Measurements from ENCODE around the gene GSG1. TPM values are rescaled to one million over a fixed set of nuclear protein-coding genes. Genes with fewer than 3 reads are reported as not detected.

The GSG1 gene
- total and polyA plus RNA-seq, 2 donors = 0.05 to 0.14 TPM

- DNase-seq (ENCODE audit: low read depth in 6 of 9, low spot score in 9 of 9) = peak in 1 of 9 donors; percentile 10
- Histone ChIP-seq H3K36me3 (ENCODE audit: control insufficient read depth in 2 of 2, insufficient read depth in 2 of 2, low read length in 1 of 2) (no peaks in the 10 kb centered on the region), H3K27ac (ENCODE audit: low read depth in 1 of 2, low read length in 1 of 2) (peak overlapping the region; percentile 74 to 80), H3K4me1 (ENCODE audit: control insufficient read depth in 2 of 2, insufficient read depth in 2 of 2, low read length in 2 of 2) (peaks cover 18 to 35% of the 10 kb centered on the region in 2 donors), H3K27me3 (ENCODE audit: control insufficient read depth in 2 of 2, insufficient read depth in 1 of 2, low read length in 1 of 2) (no peaks in the 10 kb centered on the region), H3K4me3 (ENCODE audit: low read length in 2 of 2) (no peak overlapping the region), H3K9me3 (ENCODE audit: control insufficient read depth in 2 of 2, insufficient read depth in 1 of 2, low read length in 1 of 2) (no peaks in the 10 kb centered on the region)
- 46% methylated on average over 8 of the region's 8 CpGs for WGBS
Observed at GRCh38 chr12:13099066-13099843, 4.2 kb downstream of the GSG1 start.

- Histone ChIP-seq H3K27me3 (ENCODE audit: control insufficient read depth in 2 of 2, insufficient read depth in 1 of 2, low read length in 1 of 2) (no peaks in the 10 kb centered on the region), H3K27ac (ENCODE audit: low read depth in 1 of 2, low read length in 1 of 2) (peak overlapping the region; percentile 10 to 45), H3K4me3 (ENCODE audit: low read length in 2 of 2) (peak overlapping the region in 1 of 2 donors; percentile 4), H3K9me3 (ENCODE audit: control insufficient read depth in 2 of 2, insufficient read depth in 1 of 2, low read length in 1 of 2) (no peaks in the 10 kb centered on the region), H3K4me1 (ENCODE audit: control insufficient read depth in 2 of 2, insufficient read depth in 2 of 2, low read length in 2 of 2) (peaks cover 18 to 35% of the 10 kb centered on the region in 2 donors), H3K36me3 (ENCODE audit: control insufficient read depth in 2 of 2, insufficient read depth in 2 of 2, low read length in 1 of 2) (no peaks in the 10 kb centered on the region)
- WGBS = 64% methylated on average over 9 of the region's 9 CpGs
- no peak for DNase-seq (ENCODE audit: low read depth in 6 of 9, low spot score in 9 of 9)
Observed at GRCh38 chr12:13097491-13098011, 5.9 kb downstream of the GSG1 start.

- H3K36me3 ChIP-seq (ENCODE audit: control insufficient read depth in 2 of 2, insufficient read depth in 2 of 2, low read length in 1 of 2) = no peaks in the 10 kb centered on the region
- no peak overlapping the region for H3K27ac ChIP-seq (ENCODE audit: low read depth in 1 of 2, low read length in 1 of 2)
- 94% methylated on average over 8 of the region's 8 CpGs for WGBS
- no peak for DNase-seq (ENCODE audit: low read depth in 6 of 9, low spot score in 9 of 9)
- no peak overlapping the region for H3K4me3 ChIP-seq (ENCODE audit: low read length in 2 of 2)
- no peaks in the 10 kb centered on the region for H3K9me3 ChIP-seq (ENCODE audit: control insufficient read depth in 2 of 2, insufficient read depth in 1 of 2, low read length in 1 of 2)
- peaks cover 8 to 22% of the 10 kb centered on the region in 2 donors for H3K4me1 ChIP-seq (ENCODE audit: control insufficient read depth in 2 of 2, insufficient read depth in 2 of 2, low read length in 2 of 2)
- H3K27me3 ChIP-seq (ENCODE audit: control insufficient read depth in 2 of 2, insufficient read depth in 1 of 2, low read length in 1 of 2) = no peaks in the 10 kb centered on the region
Observed at GRCh38 chr12:13095266-13095995, 8.0 kb downstream of the GSG1 start.

DNA sequence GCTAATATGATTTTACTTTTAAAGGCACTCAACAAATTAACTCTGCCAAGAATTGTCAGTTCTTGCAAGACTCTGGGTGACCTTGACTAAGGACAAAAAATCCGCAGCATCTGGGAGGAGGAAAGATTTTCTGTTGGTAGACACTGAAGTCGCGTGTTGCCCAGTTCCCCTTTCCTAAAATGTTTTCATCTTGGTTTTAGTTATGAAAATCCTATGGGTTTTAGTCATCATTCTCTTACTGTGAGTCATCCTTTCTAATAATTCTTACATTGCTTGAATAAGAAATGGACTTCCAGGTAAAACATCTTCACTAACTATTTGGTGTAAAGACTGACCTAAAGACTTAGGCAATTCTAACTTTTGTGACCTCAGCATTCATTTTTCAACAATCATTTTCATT, 9.1 kb downstream of the GSG1 start:
- no peak overlapping the region for H3K4me3 ChIP-seq (ENCODE audit: low read length in 2 of 2)
- DNase-seq (ENCODE audit: low read depth in 6 of 9, low spot score in 9 of 9) = no peak
- H3K27me3 ChIP-seq (ENCODE audit: control insufficient read depth in 2 of 2, insufficient read depth in 1 of 2, low read length in 1 of 2) = no peaks in the 10 kb centered on the region
- 85% methylated on average over 3 of the region's 3 CpGs for WGBS
- H3K36me3 ChIP-seq (ENCODE audit: control insufficient read depth in 2 of 2, insufficient read depth in 2 of 2, low read length in 1 of 2) = no peaks in the 10 kb centered on the region
- H3K9me3 ChIP-seq (ENCODE audit: control insufficient read depth in 2 of 2, insufficient read depth in 1 of 2, low read length in 1 of 2) = no peaks in the 10 kb centered on the region
- H3K27ac ChIP-seq (ENCODE audit: low read depth in 1 of 2, low read length in 1 of 2) = no peak overlapping the region
- peaks cover 8 to 13% of the 10 kb centered on the region in 2 donors for H3K4me1 ChIP-seq (ENCODE audit: control insufficient read depth in 2 of 2, insufficient read depth in 2 of 2, low read length in 2 of 2)

DNA sequence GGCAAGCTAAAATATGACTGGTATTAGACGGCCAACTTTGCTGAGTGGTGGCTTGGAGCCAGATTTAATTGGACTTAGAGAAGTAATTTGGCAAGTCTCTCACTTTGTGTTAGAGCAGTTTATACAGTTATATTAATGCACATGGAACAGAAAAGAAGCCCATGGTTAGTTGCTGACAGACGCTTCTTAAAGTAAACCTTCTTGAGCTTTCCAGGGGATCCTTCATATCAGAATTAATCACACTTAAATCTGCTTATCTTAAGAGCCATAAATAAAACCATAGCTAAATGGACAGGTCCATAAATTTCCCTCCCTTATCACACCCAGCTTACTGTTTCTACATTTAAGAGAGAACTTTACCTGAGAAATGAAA, 9.6 kb downstream of the GSG1 start:
- WGBS = 94% methylated on average over 2 of the region's 2 CpGs
- H3K4me1 ChIP-seq (ENCODE audit: control insufficient read depth in 2 of 2, insufficient read depth in 2 of 2, low read length in 2 of 2) = peaks cover 8% of the 10 kb centered on the region in 2 donors

DNA sequence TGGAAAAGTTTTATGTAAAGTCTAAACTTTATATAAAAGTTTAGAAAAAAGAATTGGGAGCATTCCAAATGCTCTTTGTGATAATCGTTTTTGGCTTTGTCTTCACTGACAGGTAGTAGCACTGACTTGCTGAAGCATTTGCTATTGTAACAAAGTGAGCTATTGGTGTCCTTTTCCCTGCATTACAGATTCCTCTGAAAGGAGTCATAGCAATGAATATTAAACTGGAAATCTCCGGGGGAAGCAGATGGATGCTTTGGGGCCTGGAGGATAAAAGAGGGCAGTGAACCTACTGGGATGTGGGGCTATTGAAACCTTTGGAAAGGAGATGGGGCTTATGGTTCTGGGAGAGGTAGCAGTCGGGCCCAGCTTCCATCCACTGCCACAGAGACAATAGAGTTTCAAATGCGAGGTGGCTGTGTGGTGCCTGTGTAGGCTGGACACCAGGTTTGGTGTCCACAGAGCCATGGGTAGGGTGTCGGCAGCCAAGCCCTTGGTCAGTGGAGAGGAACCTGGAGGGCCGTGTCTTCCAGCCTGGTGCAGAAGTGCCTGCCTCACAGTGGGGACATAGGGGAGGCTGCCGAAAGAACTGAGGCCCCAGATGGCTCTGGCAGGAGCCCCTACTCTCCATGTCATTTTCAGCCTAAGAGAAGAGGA, 10.1 kb downstream of the GSG1 start:
- H3K27me3 ChIP-seq (ENCODE audit: control insufficient read depth in 2 of 2, insufficient read depth in 1 of 2, low read length in 1 of 2) = no peaks in the 10 kb centered on the region
- DNase-seq (ENCODE audit: low read depth in 6 of 9, low spot score in 9 of 9) = no peak
- H3K4me3 ChIP-seq (ENCODE audit: low read length in 2 of 2) = no peak overlapping the region
- peak overlapping the region in 1 of 2 donors; percentile 11 for H3K27ac ChIP-seq (ENCODE audit: low read depth in 1 of 2, low read length in 1 of 2)
- WGBS = 96% methylated on average over 7 of the region's 7 CpGs
- H3K4me1 ChIP-seq (ENCODE audit: control insufficient read depth in 2 of 2, insufficient read depth in 2 of 2, low read length in 2 of 2) = peaks cover 3 to 5% of the 10 kb centered on the region in 2 donors
- no peaks in the 10 kb centered on the region for H3K36me3 ChIP-seq (ENCODE audit: control insufficient read depth in 2 of 2, insufficient read depth in 2 of 2, low read length in 1 of 2)
- no peaks in the 10 kb centered on the region for H3K9me3 ChIP-seq (ENCODE audit: control insufficient read depth in 2 of 2, insufficient read depth in 1 of 2, low read length in 1 of 2)

More for the DNA sequence above, 9.6 kb downstream of the GSG1 start:
- no peaks in the 10 kb centered on the region for H3K9me3 ChIP-seq (ENCODE audit: control insufficient read depth in 2 of 2, insufficient read depth in 1 of 2, low read length in 1 of 2)
- no peak for DNase-seq (ENCODE audit: low read depth in 6 of 9, low spot score in 9 of 9)
- H3K4me3 ChIP-seq (ENCODE audit: low read length in 2 of 2) = no peak overlapping the region
- no peaks in the 10 kb centered on the region for H3K36me3 ChIP-seq (ENCODE audit: control insufficient read depth in 2 of 2, insufficient read depth in 2 of 2, low read length in 1 of 2)
- H3K27ac ChIP-seq (ENCODE audit: low read depth in 1 of 2, low read length in 1 of 2) = no peak overlapping the region
- no peaks in the 10 kb centered on the region for H3K27me3 ChIP-seq (ENCODE audit: control insufficient read depth in 2 of 2, insufficient read depth in 1 of 2, low read length in 1 of 2)

GRCh38 chr12:13091832-13092231, 11.6 kb downstream of the GSG1 start:
- Histone ChIP-seq H3K36me3 (ENCODE audit: control insufficient read depth in 2 of 2, insufficient read depth in 2 of 2, low read length in 1 of 2) (no peaks in the 10 kb centered on the region), H3K9me3 (ENCODE audit: control insufficient read depth in 2 of 2, insufficient read depth in 1 of 2, low read length in 1 of 2) (no peaks in the 10 kb centered on the region), H3K4me1 (ENCODE audit: control insufficient read depth in 2 of 2, insufficient read depth in 2 of 2, low read length in 2 of 2) (no peaks in the 10 kb centered on the region), H3K27me3 (ENCODE audit: control insufficient read depth in 2 of 2, insufficient read depth in 1 of 2, low read length in 1 of 2) (no peaks in the 10 kb centered on the region), H3K4me3 (ENCODE audit: low read length in 2 of 2) (no peak overlapping the region), H3K27ac (ENCODE audit: low read depth in 1 of 2, low read length in 1 of 2) (no peak overlapping the region)
- 98% methylated on average over 6 of the region's 6 CpGs for WGBS
- no peak for DNase-seq (ENCODE audit: low read depth in 6 of 9, low spot score in 9 of 9)

GRCh38 chr12:13090054-13090453, 13.4 kb downstream of the GSG1 start:
- H3K27ac ChIP-seq (ENCODE audit: low read depth in 1 of 2, low read length in 1 of 2) = no peak overlapping the region
- no peaks in the 10 kb centered on the region for H3K36me3 ChIP-seq (ENCODE audit: control insufficient read depth in 2 of 2, insufficient read depth in 2 of 2, low read length in 1 of 2)
- H3K27me3 ChIP-seq (ENCODE audit: control insufficient read depth in 2 of 2, insufficient read depth in 1 of 2, low read length in 1 of 2) = no peaks in the 10 kb centered on the region
- DNase-seq (ENCODE audit: low read depth in 6 of 9, low spot score in 9 of 9) = no peak
- H3K4me1 ChIP-seq (ENCODE audit: control insufficient read depth in 2 of 2, insufficient read depth in 2 of 2, low read length in 2 of 2) = no peaks in the 10 kb centered on the region
- H3K9me3 ChIP-seq (ENCODE audit: control insufficient read depth in 2 of 2, insufficient read depth in 1 of 2, low read length in 1 of 2) = no peaks in the 10 kb centered on the region
- 95% methylated on average over 4 of the region's 4 CpGs for WGBS
- H3K4me3 ChIP-seq (ENCODE audit: low read length in 2 of 2) = no peak overlapping the region

- WGBS = 98% methylated on average over 4 of the region's 4 CpGs
- Histone ChIP-seq H3K4me3 (ENCODE audit: low read length in 2 of 2) (no peak overlapping the region), H3K9me3 (ENCODE audit: control insufficient read depth in 2 of 2, insufficient read depth in 1 of 2, low read length in 1 of 2) (no peaks in the 10 kb centered on the region), H3K27ac (ENCODE audit: low read depth in 1 of 2, low read length in 1 of 2) (no peak overlapping the region), H3K27me3 (ENCODE audit: control insufficient read depth in 2 of 2, insufficient read depth in 1 of 2, low read length in 1 of 2) (no peaks in the 10 kb centered on the region), H3K36me3 (ENCODE audit: control insufficient read depth in 2 of 2, insufficient read depth in 2 of 2, low read length in 1 of 2) (no peaks in the 10 kb centered on the region), H3K4me1 (ENCODE audit: control insufficient read depth in 2 of 2, insufficient read depth in 2 of 2, low read length in 2 of 2) (no peaks in the 10 kb centered on the region)
- DNase-seq (ENCODE audit: low read depth in 6 of 9, low spot score in 9 of 9) = no peak
Observed at GRCh38 chr12:13088496-13088895, 15.0 kb downstream of the GSG1 start.

Measured in thymus (tissue), 11 donors.